ENCODE measurements around the gene TGFB1I1.

DNA sequence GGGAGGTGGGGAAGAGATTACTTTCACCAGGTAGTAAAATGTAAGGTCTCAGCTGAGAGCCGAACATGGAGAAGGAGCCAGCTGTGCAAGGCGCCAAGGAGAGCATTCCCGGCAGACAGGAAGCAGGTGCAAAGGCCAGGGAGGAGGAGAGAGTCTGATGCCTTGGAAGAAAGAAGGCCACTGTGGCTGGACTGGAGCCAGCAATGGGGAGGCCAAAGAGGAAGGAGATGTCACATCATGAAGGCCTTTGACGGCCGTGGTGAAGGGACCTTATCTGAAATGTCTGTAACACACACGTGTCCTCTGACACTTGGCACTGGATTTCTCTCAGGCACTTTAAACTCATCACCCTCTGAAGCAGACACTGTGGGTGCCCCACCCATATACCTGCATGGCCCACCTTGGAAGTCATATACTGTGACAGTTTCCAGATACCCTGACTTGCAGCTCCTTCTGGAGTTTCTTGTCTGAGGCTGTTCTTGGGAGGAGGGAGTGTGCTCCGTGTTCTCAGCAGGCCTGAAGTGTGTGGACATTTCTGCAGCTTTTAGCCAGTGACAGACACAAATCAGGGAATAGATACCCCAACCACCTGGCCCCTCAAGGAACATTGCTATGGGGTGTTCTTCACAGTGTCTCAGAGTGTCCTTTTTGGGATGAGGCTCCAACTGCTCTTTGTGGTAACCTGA, 9.0 kb downstream of the TGFB1I1 start:
- TF ChIP-seq ZFP3 (CRISPR knock-in tag; IDR thresholded peaks at IDR 0.05) (no peak), PATZ1 (CRISPR knock-in tag; IDR thresholded peaks at IDR 0.05; ENCODE audit: borderline replicate concordance) (no peak), CREB5 (CRISPR knock-in tag; IDR thresholded peaks at IDR 0.05; ENCODE audit: low read depth) (no peak), ARNTL (CRISPR knock-in tag; IDR thresholded peaks at IDR 0.05; ENCODE audit: borderline replicate concordance, low read depth) (no peak), SNAI2 (CRISPR knock-in tag; IDR thresholded peaks at IDR 0.05) (no peak), ZFP30 (CRISPR knock-in tag; IDR thresholded peaks at IDR 0.05) (no peak)
